Smooth muscle cell (in vitro differentiated cells): ENCODE results near the gene GPC3. TPM values are rescaled to one million over a fixed set of nuclear protein-coding genes. Genes with fewer than 3 reads are reported as not detected.

Experiments used
- DNase-seq: peaks from one replicate; lab custom pipeline; 2025; ENCODE audit not compliant: unreplicated experiment; lab: John Stamatoyannopoulos, UW
- H2AFZ ChIP-seq: fragments of 200-600 bp; sonication (generic); 2 replicates; pipeline ENCODE4 v1.6.0; 2016; ENCODE audit warnings: antibody characterized with exemption, low read depth, mild to moderate bottlenecking
- H3F3A ChIP-seq: fragments of 200-600 bp; sonication (generic); 2 replicates; pipeline ENCODE4 v1.6.0; 2017; ENCODE audit warnings: antibody characterized with exemption, low read depth
- H3K27ac ChIP-seq: fragments of 200-600 bp; sonication (generic); 2 replicates; pipeline ENCODE4 v1.5.1; 2016; ENCODE audit warnings: low read depth, mild to moderate bottlenecking
- H3K27me3 ChIP-seq: fragments of 200-600 bp; sonication (generic); 2 replicates; pipeline ENCODE4 v1.6.1; 2016; ENCODE audit warnings: low read depth, mild to moderate bottlenecking
- H3K36me3 ChIP-seq: fragments of 200-600 bp; sonication (generic); 2 replicates; pipeline ENCODE4 v1.5.1; 2016; ENCODE audit warnings: low read depth
- H3K4me1 ChIP-seq: fragments of 200-600 bp; sonication (generic); 2 replicates; pipeline ENCODE4 v1.5.1; 2016; ENCODE audit warnings: low read depth
- H3K4me2 ChIP-seq: fragments of 200-600 bp; sonication (generic); 2 replicates; pipeline ENCODE4 v1.6.0; 2016; ENCODE audit warnings: mild to moderate bottlenecking
- H3K4me3 ChIP-seq: fragments of 200-600 bp; sonication (generic); 2 replicates; pipeline ENCODE4 v1.5.1; 2016; ENCODE audit warnings: mild to moderate bottlenecking
- H3K79me2 ChIP-seq: fragments of 200-600 bp; sonication (generic); 2 replicates; pipeline ENCODE4 v1.6.0; 2016; ENCODE audit warnings: low read depth, mild to moderate bottlenecking
- H3K9ac ChIP-seq: fragments of 200-600 bp; sonication (generic); 2 replicates; pipeline ENCODE4 v1.6.0; 2016; ENCODE audit warnings: low read depth
- H3K9me3 ChIP-seq: fragments of 200-600 bp; sonication (generic); replicated peaks from 2 replicates; pipeline ENCODE4 v1.5.1; 2016; ENCODE audit warnings: low read depth
- H4K20me1 ChIP-seq: fragments of 200-600 bp; sonication (generic); 2 replicates; pipeline ENCODE4 v1.6.0; 2016; ENCODE audit warnings: low read depth
- CTCF ChIP-seq: fragments of 200-600 bp; sonication (generic); IDR thresholded peaks from 2 replicates; pipeline ENCODE4 v1.5.1; 2017; ENCODE audit warnings: borderline replicate concordance, mild to moderate bottlenecking, antibody characterized with exemption; ENCODE audit not compliant: insufficient read depth, poor library complexity, severe bottlenecking
- WGBS: methylation state at CpG from one replicate; pipeline ENCODE4 v1.1.7; 2016; ENCODE audit warnings: low lambda C conversion rate; 5-methylcytosine and 5-hydroxymethylcytosine counted together
- polyA plus RNA-seq: library from polyadenylated mRNA; unstranded; fragments of >200 nt; fragmentation: Nextera tagmentation; extraction: Ambion mirVana; gene quantifications from 2 replicates; pipeline ENCODE4 v1.2.1, GENCODE V29; 2016
- total RNA-seq: library from RNA; depleted of rRNA; stranded (reverse); fragments of >200 nt; gene quantifications from 2 replicates; pipeline ENCODE4 v1.2.3, GENCODE V29; 2014

GPC3 gene
- total and polyA plus RNA-seq, 2 experiments from 2014 or later: 120 to 191 TPM

DNA sequence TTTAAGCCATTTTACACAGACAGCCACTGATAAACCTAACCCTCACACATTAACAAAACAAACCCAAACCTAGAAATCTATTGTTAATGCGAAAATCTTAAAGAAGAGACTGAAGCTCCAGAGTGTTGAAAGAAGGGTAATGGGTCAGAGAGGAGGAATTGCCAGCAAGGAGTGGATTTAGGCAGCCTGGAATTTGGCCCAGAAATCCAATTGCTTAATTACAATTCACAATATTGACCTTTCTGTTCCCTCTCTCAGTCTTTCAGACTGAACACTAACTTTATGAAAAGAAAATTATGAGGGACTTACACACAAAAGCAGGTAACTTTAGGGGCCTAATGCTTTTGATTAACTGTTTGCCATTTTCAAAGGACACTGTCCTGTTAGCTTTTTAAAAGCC is 384.9 kb downstream of the GPC3 start:
- H3K36me3 ChIP-seq: no peaks in the 10 kb centered on the region
- no peaks in the 10 kb centered on the region for H3K9me3 ChIP-seq
- no peak overlapping the region for H3K27ac ChIP-seq
- no peaks in the 10 kb centered on the region for H3K4me1 ChIP-seq
- no peak overlapping the region for H3K9ac ChIP-seq
- H3K4me3 ChIP-seq: no peak overlapping the region
- no peaks in the 10 kb centered on the region for H4K20me1 ChIP-seq
- no peak overlapping the region for H2AFZ ChIP-seq
- no peak overlapping the region for H3K4me2 ChIP-seq
- 51% methylated on average over 1 of the region's 1 CpG for WGBS
- TF ChIP-seq CTCF: no peak
- no peaks in the 10 kb centered on the region for H3K27me3 ChIP-seq
- no peaks in the 10 kb centered on the region for H3K79me2 ChIP-seq
- no peaks in the 10 kb centered on the region for H3F3A ChIP-seq
- no peak for DNase-seq

DNA sequence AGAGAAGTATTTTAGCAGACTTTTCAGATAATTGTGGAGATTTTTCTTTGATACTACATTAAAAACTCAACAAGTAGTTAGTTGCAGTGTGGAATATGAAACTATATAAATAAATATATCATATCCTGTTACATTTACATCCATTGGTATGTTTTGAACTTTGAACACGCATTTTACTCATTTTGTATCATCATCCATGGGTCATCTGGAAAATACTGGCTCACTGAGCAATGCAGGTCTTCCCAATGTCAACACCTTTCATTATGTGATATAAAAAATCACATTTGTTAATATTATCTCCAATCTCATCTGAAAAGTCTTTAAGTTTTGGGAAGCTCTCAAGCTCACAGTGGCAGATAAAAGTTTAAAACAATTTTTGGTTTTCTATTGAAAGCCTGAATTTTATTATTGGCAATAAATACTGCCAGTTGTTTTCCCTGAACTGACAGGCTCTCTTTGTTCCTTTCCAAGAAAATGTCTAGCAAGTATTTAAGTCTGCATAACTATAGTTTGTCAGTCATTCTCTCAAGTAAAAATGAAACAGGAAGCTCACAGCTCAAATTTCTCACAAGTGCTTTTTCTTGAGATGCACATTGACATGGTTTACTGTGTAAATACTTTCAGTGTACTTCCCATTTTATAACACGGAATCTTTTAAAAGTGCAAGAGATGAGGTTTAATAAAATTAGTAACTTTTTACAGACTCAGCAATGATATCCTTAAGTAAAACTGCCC is 386.6 kb downstream of the GPC3 start:
- H3K79me2 ChIP-seq: no peaks in the 10 kb centered on the region
- H4K20me1 ChIP-seq: no peaks in the 10 kb centered on the region
- no peak for TF ChIP-seq CTCF
- H3K27me3 ChIP-seq: no peaks in the 10 kb centered on the region
- no peak overlapping the region for H3K4me3 ChIP-seq
- H3K27ac ChIP-seq: no peak overlapping the region
- no peaks in the 10 kb centered on the region for H3K36me3 ChIP-seq
- no peak overlapping the region for H3K9ac ChIP-seq
- 63% methylated on average over 2 of the region's 2 CpGs for whole genome bisulfite sequencing
- DNase-seq: no peak
- no peaks in the 10 kb centered on the region for H3K9me3 ChIP-seq
- no peaks in the 10 kb centered on the region for H3F3A ChIP-seq
- H2AFZ ChIP-seq: no peak overlapping the region
- H3K4me1 ChIP-seq: no peaks in the 10 kb centered on the region
- H3K4me2 ChIP-seq: no peak overlapping the region

- no peak overlapping the region for H3K4me3 ChIP-seq
- H3K4me2 ChIP-seq: no peak overlapping the region
- WGBS: 64% methylated on average over 3 of the region's 3 CpGs
- TF ChIP-seq CTCF: no peak
- H2AFZ ChIP-seq: no peak overlapping the region
- no peaks in the 10 kb centered on the region for H4K20me1 ChIP-seq
- H3K4me1 ChIP-seq: no peaks in the 10 kb centered on the region
- H3F3A ChIP-seq: no peaks in the 10 kb centered on the region
- H3K27me3 ChIP-seq: no peaks in the 10 kb centered on the region
- H3K36me3 ChIP-seq: no peaks in the 10 kb centered on the region
- no peak overlapping the region for H3K27ac ChIP-seq
- no peak for DNase-seq
- no peaks in the 10 kb centered on the region for H3K9me3 ChIP-seq
- no peaks in the 10 kb centered on the region for H3K79me2 ChIP-seq
- H3K9ac ChIP-seq: no peak overlapping the region
These were observed 391.2 kb downstream of the GPC3 start for GRCh38 chrX:133594156-133594555.

DNA sequence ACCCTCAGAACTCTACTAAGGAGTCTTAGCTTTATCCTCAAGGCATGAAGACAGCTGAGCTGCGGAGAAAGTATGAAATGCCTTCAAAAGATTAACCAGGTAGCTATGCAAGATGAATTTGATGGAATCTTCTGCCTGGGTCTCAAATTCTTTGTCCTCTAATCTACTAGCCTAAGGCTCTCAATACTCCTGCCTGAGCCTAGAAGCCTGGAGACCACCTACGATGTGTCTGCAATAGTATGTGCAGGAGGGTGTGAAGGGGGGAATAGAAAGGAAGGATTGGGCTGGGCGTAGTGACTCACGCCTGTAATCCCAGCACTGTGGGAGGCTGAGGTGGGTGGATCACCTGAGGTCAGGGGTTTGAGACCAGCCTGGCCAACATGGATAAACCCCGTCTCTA is 391.9 kb downstream of the GPC3 start:
- 87% methylated on average over 5 of the region's 5 CpGs for WGBS
- DNase-seq: no peak
- Histone ChIP-seq H2AFZ (no peak overlapping the region), H3K27ac (no peak overlapping the region), H3K4me1 (no peaks in the 10 kb centered on the region), H3K36me3 (no peaks in the 10 kb centered on the region), H3K4me2 (no peak overlapping the region), H3K4me3 (no peak overlapping the region), H3K79me2 (no peaks in the 10 kb centered on the region), H3K9ac (no peak overlapping the region), H3F3A (no peaks in the 10 kb centered on the region), H3K27me3 (no peaks in the 10 kb centered on the region), H4K20me1 (no peaks in the 10 kb centered on the region), H3K9me3 (no peaks in the 10 kb centered on the region)
- no peak for TF ChIP-seq CTCF
